ENCODE measurements around the gene WDFY2.

- TF ChIP-seq RAD21 (IDR thresholded peaks at IDR 0.05) (no peak), CTCF (IDR thresholded peaks at IDR 0.05; ENCODE audit: low read depth, low read length, missing input control) (no peak), YY1 (IDR thresholded peaks at IDR 0.05) (no peak), NR2F2 (IDR thresholded peaks at IDR 0.05) (no peak), SP1 (IDR thresholded peaks at IDR 0.05) (no peak)
- TF ChIP-seq, protein P1, sequence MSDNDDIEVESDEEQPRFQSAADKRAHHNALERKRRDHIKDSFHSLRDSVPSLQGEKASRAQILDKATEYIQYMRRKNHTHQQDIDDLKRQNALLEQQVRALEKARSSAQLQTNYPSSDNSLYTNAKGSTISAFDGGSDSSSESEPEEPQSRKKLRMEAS (IDR thresholded peaks at IDR 0.05): no peak
- TF ChIP-seq, protein P2, sequence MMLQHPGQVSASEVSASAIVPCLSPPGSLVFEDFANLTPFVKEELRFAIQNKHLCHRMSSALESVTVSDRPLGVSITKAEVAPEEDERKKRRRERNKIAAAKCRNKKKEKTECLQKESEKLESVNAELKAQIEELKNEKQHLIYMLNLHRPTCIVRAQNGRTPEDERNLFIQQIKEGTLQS (IDR thresholded peaks at IDR 0.05): no peak
These were observed 61.8 kb downstream of the WDFY2 start for GRCh38 chr13:51645761-51646670.
